ENCODE measurements around the gene GFRAL.
"Not testable (repeated sequence)": the region's sequence is repeated elsewhere in the genome, so short reads cannot be mapped to it uniquely, and the experiment has no call there.

The GFRAL gene

DNA sequence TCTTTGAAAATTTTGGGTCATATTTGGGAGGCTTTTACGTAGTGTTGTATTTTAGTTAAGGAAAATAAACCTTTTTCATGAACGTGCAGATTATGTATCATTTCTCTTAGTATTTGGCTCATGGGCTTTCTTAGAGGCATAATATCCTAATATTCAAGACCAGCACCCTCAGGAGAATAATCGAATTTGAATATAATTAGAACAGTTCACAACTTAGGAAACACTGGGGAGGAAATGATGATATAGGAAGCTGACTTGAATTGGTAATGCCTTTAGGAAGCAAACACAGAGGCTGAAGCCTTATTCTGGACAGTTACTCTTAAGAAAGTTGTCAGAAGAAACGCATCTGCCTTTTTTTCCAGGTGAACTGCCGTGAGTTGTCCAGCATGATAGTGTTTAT, at the start of gene GFRAL:
GFRAL (plus strand) TSS at position 301 of the 400 bp plus-strand sequence; CDS start at position 387, 86 bp downstream.
- DNase-seq (ENCODE audit: low read depth in 3 of 3) = no peak

- DNase-seq (ENCODE audit: low read depth in 3 of 3) = no peak
Measured at GRCh38 chr6:55277646-55278045, 49.6 kb upstream of the GFRAL start.

DNA sequence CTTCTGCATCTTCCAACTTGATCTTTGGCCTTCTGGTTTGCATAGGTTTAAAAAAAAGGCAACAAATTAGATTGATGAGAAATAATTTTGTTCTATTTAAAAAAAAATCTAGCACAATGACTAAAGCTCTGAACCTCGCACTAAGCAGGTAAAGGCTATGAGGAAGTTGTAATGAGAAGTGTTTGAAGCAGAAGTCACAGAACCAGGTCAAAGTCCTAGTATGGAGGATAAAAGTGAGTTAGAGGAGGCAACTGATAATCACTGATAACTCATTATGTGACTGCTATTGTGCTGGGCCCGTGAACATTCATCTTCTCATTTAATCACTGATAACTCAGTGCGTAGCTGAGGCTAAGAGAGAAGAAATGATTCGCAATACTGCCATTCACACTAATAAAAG, 46.1 kb upstream of the GFRAL start:
- DNase-seq (ENCODE audit: low read depth in 3 of 3) = no peak

DNA sequence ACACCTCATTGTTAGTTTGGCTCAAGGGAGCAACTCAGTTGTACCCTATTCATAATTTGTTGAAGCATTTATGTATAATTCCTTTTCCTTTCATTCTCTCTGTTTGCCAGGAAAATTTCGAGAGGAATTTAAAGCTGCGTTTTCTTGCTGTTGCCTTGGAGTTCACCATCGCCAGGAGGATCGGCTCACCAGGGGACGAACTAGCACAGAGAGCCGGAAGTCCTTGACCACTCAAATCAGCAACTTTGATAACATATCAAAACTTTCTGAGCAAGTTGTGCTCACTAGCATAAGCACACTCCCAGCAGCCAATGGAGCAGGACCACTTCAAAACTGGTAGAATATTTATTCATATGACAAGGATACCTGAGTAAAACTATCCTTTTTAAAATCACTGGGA, 45.2 kb upstream of the GFRAL start:
- no peak for DNase-seq (ENCODE audit: low read depth in 3 of 3)

GRCh38 chr6:55286824-55287223, 40.4 kb upstream of the GFRAL start:
- DNase-seq (ENCODE audit: low read depth in 3 of 3) = no peak

DNA sequence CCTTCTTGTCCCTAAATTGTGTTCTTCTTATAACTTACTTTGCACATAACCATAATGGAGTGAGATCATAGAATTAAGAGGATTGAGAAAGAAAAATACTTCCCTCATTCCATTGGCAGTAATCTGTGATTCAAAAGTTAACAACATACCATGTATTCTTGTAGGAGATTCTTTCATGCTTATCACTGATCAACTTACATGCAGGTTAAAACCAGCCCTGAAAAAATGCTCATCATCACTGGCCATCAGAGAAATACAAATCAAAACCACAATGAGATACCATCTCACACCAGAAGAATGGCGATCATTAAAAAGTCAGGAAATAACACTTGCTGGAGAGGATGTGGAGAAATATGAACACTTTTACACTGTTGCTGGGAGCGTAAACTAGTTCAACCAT, 36.5 kb upstream of the GFRAL start:
- no peak for DNase-seq (ENCODE audit: low read depth in 3 of 3)

DNA sequence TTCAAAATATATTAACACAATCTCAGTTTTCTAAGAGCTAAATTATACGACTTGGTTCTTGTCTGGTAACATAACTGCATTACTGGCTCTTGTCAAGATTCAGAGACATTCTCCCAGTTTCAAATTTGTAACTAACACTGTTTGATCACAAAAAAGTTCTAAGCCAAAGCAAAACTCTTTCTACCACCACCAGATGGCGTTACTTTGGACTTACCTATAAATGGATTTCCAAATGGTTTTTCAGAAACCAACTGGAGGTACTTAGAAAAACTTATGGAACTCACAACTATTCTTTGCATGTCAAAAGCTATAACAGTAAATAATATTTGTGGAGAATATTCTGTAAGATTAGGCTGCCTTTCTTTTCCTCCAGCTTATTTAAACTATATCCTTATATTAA, 34.2 kb upstream of the GFRAL start:
- no peak for DNase-seq (ENCODE audit: low read depth in 3 of 3)

- DNase-seq (ENCODE audit: low read depth in 3 of 3) = not testable (repeated sequence)
Measured at GRCh38 chr6:55297214-55297613, 30.1 kb upstream of the GFRAL start.

DNA sequence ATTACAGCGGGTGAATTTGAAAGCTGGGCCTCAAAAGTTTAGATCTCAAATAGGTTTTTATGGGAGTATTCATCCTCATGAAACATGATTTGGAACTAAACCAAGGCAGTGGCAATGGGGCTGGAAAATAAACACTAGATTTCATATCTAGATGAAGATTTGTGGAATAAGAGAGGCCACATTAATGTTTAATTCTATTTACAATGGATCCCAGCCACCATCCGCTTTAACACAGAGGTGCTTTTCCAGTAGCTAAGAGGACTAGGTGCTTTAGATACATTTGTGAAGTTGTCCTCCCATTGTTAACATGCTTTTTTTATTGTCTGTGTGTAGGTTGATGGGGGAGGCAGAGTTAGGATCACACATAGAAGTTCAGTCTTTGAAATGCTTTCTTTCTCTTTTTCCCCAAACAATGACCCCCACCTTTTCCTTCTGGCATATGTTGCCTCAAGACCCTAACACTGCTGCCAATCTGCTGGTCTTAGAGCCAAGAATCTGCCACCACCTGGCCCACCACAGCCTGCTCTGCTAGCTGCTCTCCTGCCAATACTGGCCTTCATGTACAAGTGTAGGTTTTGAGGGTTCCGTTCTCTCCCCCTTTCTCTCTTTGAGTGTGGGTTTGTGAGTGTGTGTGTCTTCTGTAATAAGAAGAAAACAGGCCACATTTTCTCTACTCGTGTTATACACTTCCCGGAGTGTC, 27.8 kb upstream of the GFRAL start:
- DNase-seq (ENCODE audit: low read depth in 3 of 3) = no peak

GRCh38 chr6:55304747-55305146, 22.5 kb upstream of the GFRAL start:
- DNase-seq (ENCODE audit: low read depth in 3 of 3) = no peak

- DNase-seq (ENCODE audit: low read depth in 3 of 3) = no peak
Measured at GRCh38 chr6:55319961-55320695, 7.1 kb upstream of the GFRAL start.

DNA sequence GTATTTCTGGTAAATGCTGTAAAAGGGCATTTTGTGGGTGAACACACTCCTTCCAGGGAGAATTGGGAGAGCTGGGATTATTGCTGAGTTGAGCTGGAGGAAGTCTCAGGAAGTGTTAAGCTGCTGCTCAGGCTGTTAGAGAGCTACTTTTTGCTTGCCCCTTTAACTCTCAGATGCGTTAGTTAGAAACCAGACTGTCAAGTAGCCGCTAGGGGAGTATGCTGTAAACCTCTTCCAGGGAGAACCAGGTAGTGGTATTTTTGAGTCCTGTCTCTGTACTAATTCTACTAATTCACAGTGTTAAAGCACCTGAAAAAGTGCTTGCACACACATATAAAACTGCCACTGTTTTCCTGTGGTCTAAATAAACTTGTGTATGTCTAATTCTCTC, 6.6 kb upstream of the GFRAL start:
- no peak for DNase-seq (ENCODE audit: low read depth in 3 of 3)

DNA sequence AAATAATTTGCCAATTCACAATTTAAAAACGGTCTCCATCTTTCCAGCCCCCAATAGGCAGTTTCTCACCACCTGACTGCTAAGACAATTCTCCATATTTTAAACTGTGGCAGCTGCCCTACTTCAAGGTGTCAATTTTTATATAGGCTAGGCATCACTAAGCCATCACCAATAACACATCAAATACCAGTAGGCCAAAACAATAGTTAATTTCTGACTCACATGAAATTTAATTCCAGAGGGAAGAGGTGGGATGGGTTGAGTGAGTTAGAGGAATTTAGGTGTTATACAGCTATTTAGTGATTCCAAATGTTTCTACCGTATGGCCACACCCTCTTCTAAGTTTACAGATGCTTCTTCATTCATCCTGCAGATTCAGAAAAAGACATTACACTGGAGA, 49.9 kb downstream of the GFRAL start:
- no peak for DNase-seq (ENCODE audit: low read depth in 3 of 3)

GRCh38 chr6:55379471-55379870, 52.2 kb downstream of the GFRAL start:
- no peak for DNase-seq (ENCODE audit: low read depth in 3 of 3)

DNA sequence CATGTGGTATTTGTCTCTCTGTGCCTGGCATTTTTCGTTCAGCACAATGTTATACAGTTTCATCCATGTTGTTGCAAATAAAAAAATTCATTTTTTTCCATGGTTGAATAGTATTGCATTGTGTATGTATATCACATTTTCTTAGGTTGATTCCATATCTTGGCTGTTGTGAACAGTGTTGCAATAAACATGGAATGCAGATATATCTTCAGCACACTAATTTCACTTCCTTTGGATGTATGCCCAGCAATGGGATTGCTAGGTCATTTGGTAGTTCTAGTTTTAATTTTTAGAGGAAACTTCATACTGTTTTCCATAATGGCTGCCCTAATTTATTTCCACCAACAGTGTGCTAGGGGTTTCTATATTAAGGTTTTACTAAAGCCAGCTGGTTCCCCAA, 52.6 kb downstream of the GFRAL start:
- no peak for DNase-seq (ENCODE audit: low read depth in 3 of 3)

GRCh38 chr6:55388211-55388610, 60.9 kb downstream of the GFRAL start:
- no peak for DNase-seq (ENCODE audit: low read depth in 3 of 3)

DNA sequence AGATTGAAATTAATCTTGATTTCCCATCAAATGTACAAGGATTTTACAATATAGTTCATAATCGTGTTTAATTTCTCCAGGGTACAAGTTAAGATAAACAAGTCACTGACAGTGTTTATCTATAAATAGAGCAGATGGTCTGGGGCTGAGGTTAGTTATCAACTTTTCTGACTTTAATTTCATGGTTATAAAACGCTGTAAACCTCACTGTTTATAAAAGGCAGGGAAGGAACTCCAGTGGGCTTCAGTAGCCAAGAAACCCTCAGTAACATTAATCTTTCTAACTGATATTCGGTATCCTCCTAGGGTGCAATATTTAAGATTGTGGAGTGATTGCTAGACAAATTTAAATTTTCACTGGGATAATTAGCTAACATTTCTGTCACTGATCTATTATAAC, 68.6 kb downstream of the GFRAL start:
- DNase-seq (ENCODE audit: low read depth in 3 of 3) = no peak

DNA sequence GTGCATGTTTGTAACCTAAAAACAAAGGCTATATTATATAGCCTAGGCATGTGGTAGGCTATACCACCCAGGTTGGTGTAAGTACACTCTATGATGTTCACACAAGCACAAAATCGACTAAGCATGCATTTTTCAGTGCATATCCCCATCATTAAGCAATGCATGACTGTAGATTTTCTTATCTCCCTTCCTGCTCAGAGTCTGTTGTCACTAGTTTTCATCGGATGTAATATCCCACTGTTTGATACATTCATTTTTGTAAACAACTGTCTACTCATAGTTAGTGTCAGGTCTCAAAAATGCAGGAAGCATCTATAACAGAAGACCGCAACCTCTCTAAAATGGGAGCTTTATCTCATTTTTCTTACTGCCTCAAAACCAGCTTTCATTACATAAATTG, 70.7 kb downstream of the GFRAL start:
- no peak for DNase-seq (ENCODE audit: low read depth in 3 of 3)

DNA sequence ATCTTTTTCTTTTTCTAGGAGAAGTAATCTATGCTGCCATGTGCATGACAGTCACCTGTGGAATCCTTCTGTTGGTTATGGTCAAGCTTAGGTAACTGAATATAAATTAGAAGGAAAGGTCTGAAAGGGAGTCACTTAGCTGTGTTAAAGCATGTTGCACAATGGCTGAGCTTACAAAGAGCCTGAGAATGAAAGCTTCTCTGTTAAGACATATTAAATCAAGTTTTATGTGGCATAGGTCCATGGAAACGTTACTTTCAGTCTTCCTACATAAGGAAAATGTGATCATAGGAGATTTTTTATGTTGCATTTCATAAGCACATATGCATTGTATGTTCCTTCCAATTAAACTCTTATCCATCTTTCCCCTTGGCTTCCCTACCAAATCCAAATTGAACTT, 72.1 kb downstream of the GFRAL start:
- DNase-seq (ENCODE audit: low read depth in 3 of 3) = no peak

- no peak for DNase-seq (ENCODE audit: low read depth in 3 of 3)
Measured at GRCh38 chr6:55405474-55406235, 78.4 kb downstream of the GFRAL start.

DNA sequence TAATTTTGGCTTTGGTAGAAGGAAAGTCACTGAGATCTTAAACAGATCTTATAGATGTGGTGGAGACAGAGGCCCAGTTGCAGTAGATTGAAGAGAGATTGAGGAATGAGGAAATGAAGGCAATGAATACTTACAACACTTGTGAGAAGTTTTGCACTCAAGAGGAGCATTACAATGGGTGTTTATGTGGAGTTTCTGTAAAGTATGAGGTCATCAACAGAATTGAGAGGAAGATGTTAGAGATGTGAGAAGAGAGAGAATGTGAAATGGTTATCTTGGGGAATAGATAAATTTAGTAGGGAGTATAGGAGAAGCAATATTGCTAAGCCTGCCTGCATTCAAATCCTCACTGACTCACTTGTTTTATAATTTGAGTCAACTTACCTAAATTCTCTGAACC, 83.4 kb downstream of the GFRAL start:
- no peak for DNase-seq (ENCODE audit: low read depth in 3 of 3)

GRCh38 chr6:55423933-55424332, 96.7 kb downstream of the GFRAL start:
- DNase-seq (ENCODE audit: low read depth in 3 of 3) = no peak

All from stimulated activated CD4-positive, alpha-beta T cell treated with anti-CD3 and anti-CD28 coated beads, TNF-alpha, amount 100 ng/mL, for 48 hours (primary cell).